GM06990 (cell line): ENCODE measurements around the gene IFRD2.
A peak's percentile ranks its signal among the peaks of the same experiment; 100 is the strongest.

Experiments used
- DNase-seq: peaks from one replicate; pipeline ENCODE4 v3.0.0-alpha.2; 2011; ENCODE audit not compliant: insufficient read length; ENCODE audit errors: extremely low read depth
- H3K27me3 ChIP-seq: replicated peaks from 2 replicates; pipeline ENCODE4 v1.6.0; 2011; ENCODE audit warnings: low read length; ENCODE audit not compliant: control insufficient read depth, insufficient read depth
- H3K36me3 ChIP-seq: 2 replicates; pipeline ENCODE4 v1.5.1; 2011; ENCODE audit warnings: low read length; ENCODE audit not compliant: control insufficient read depth, insufficient read depth
- H3K4me3 ChIP-seq: replicated peaks from 2 replicates; pipeline ENCODE4 v1.5.1; 2011; ENCODE audit warnings: low read depth, mild to moderate bottlenecking, control low read depth, low read length
- TF ChIP-seq, protein P1 (sequence below): IDR thresholded peaks from 2 replicates; pipeline ENCODE4 v1.5.1; 2011; ENCODE audit warnings: low read length, control low read depth, mild to moderate bottlenecking, inconsistent platforms; ENCODE audit not compliant: insufficient read depth, poor library complexity, severe bottlenecking

IFRD2 gene

GRCh38 chr3:50338965-50339364 is 46.7 kb upstream of the IFRD2 start:
- TF ChIP-seq, protein P1, sequence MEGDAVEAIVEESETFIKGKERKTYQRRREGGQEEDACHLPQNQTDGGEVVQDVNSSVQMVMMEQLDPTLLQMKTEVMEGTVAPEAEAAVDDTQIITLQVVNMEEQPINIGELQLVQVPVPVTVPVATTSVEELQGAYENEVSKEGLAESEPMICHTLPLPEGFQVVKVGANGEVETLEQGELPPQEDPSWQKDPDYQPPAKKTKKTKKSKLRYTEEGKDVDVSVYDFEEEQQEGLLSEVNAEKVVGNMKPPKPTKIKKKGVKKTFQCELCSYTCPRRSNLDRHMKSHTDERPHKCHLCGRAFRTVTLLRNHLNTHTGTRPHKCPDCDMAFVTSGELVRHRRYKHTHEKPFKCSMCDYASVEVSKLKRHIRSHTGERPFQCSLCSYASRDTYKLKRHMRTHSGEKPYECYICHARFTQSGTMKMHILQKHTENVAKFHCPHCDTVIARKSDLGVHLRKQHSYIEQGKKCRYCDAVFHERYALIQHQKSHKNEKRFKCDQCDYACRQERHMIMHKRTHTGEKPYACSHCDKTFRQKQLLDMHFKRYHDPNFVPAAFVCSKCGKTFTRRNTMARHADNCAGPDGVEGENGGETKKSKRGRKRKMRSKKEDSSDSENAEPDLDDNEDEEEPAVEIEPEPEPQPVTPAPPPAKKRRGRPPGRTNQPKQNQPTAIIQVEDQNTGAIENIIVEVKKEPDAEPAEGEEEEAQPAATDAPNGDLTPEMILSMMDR: no peak
- DNase-seq: no peak
- Histone ChIP-seq H3K4me3 (peak overlapping the region; percentile 93), H3K27me3 (no peaks in the 10 kb centered on the region), H3K36me3 (peaks cover 2% of the 10 kb centered on the region)

- H3K27me3 ChIP-seq: no peaks in the 10 kb centered on the region
- TF ChIP-seq, protein P1: no peak
- H3K4me3 ChIP-seq: peak overlapping the region; percentile 93
- peaks cover 6% of the 10 kb centered on the region for H3K36me3 ChIP-seq
- DNase-seq: peak; percentile 99
These were observed 45.1 kb upstream of the IFRD2 start for GRCh38 chr3:50337175-50337861.

DNA sequence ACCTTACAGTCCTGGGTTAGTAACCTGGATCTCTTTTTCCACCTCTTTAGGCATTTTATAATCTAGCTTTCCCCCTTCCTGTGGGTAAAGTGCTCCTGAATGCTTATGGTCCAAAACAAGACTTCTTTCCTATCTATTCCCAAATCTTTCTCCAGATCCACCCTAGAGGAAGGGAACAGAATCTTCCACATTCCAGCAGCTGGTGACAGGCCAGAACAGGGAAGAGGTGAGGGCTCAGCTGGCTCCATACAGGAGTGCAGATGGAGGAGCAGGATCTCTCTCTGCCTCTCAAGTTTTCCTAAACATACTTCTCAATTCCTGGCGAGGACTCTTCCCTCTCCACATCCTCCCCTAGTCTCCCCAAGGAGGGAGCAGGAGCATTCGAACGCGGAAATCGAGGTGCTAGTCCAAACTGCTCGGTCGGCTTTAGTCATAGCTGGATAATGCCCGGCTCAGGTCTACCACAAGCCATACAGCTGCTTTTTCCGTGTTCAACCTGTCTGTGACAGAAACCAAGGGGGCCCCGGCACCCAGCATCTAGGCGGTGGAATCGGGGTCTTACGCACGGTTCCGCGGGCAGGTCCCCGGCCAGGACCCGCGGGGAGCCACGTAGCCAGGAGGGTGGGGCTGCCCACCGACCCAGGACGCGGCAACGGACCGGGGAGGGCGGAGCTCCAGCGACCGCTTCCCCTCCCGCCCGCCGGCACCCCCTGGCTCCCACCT is 44.4 kb upstream of the IFRD2 start:
- Histone ChIP-seq H3K27me3 (no peaks in the 10 kb centered on the region), H3K36me3 (peaks cover 13% of the 10 kb centered on the region), H3K4me3 (peak overlapping the region; percentile 93)
- DNase-seq: no peak
- TF ChIP-seq, protein P1: no peak

- TF ChIP-seq, protein P1: no peak
- H3K36me3 ChIP-seq: peaks cover 30% of the 10 kb centered on the region
- no peak overlapping the region for H3K4me3 ChIP-seq
- no peak for DNase-seq
- H3K27me3 ChIP-seq: no peaks in the 10 kb centered on the region
These were observed 42.3 kb upstream of the IFRD2 start for GRCh38 chr3:50334339-50335075.

- TF ChIP-seq, protein P1: no peak
- peaks cover 30% of the 10 kb centered on the region for H3K36me3 ChIP-seq
- DNase-seq: no peak
- no peak overlapping the region for H3K4me3 ChIP-seq
- no peaks in the 10 kb centered on the region for H3K27me3 ChIP-seq
These were observed 41.6 kb upstream of the IFRD2 start for GRCh38 chr3:50333744-50334328.
